GM12878 (cell line): ENCODE measurements around the gene UNC13D.

Experiments used
- BHLHE40 ChIP-seq, 2 experiments: fragments of 450-650 bp in 1 of 2; IDR thresholded peaks; 2 replicates each; pipeline ENCODE4 v1.6.1; 2011 to 2017; ENCODE audit warnings: low read depth in 2 of 2, borderline replicate concordance in 1 of 2, improper control_type of control experiment in 1 of 2, low read length in 1 of 2, mild to moderate bottlenecking in 1 of 2
- CBFB ChIP-seq: IDR thresholded peaks from 2 replicates; pipeline ENCODE4 v1.6.1; 2016; ENCODE audit warnings: antibody characterized with exemption, low read depth
- CHD4 ChIP-seq: fragments of 200-600 bp; sonication (generic); IDR thresholded peaks from 2 replicates; pipeline ENCODE4 v1.6.1; 2016; ENCODE audit warnings: mild to moderate bottlenecking
- E2F4 ChIP-seq: IDR thresholded peaks from 2 replicates; pipeline ENCODE4 v1.6.1; 2012; ENCODE audit warnings: low read depth, low read length, improper control_type of control experiment
- EP300 ChIP-seq, 2 experiments: fragments of 150-350 bp in 1 of 2; IDR thresholded peaks; 2 replicates each; pipeline ENCODE4 v1.6.1; 2011 to 2012; ENCODE audit warnings: low read depth in 2 of 2, low read length in 2 of 2, borderline replicate concordance in 1 of 2, improper control_type of control experiment in 1 of 2, inconsistent platforms in 1 of 2; ENCODE audit not compliant: control insufficient read depth in 1 of 2
- EZH2 ChIP-seq: IDR thresholded peaks from 2 replicates; pipeline ENCODE4 v1.6.1; 2012; ENCODE audit warnings: low read depth, mild to moderate bottlenecking, control low read depth, inconsistent platforms, low read length, borderline replicate concordance; ENCODE audit not compliant: control insufficient read depth
- HCFC1 ChIP-seq: fragments of 150-350 bp; IDR thresholded peaks from 2 replicates; pipeline ENCODE4 v1.6.1; 2014; ENCODE audit warnings: low read length
- HDGF ChIP-seq: fragments of 450-650 bp; IDR thresholded peaks from 2 replicates; pipeline ENCODE4 v1.6.1; 2016; ENCODE audit warnings: antibody characterized with exemption
- MYB ChIP-seq: fragments of 150-350 bp; IDR thresholded peaks from 2 replicates; pipeline ENCODE4 v1.6.1; 2014; ENCODE audit warnings: mild to moderate bottlenecking, low read depth, low read length, borderline replicate concordance
- POLR2AphosphoS5 ChIP-seq: IDR thresholded peaks from 2 replicates; pipeline ENCODE4 v1.6.1; 2011; ENCODE audit warnings: mild to moderate bottlenecking, low read length, inconsistent platforms
- REST ChIP-seq: IDR thresholded peaks from 2 replicates; pipeline ENCODE4 v1.6.1; 2012; ENCODE audit warnings: mild to moderate bottlenecking, low read depth, low read length
- SIN3A ChIP-seq: IDR thresholded peaks from 2 replicates; pipeline ENCODE4 v1.6.1; 2012; ENCODE audit warnings: low read depth, low read length, improper control_type of control experiment
- TF ChIP-seq, protein P1 (sequence below), 3 experiments: IDR thresholded peaks in 2 of 3; conservative IDR thresholded peaks in 1 of 3; 2 replicates each; pipeline ENCODE4 v1.5.1; 2011; ENCODE audit warnings: low read depth in 3 of 3, low read length in 3 of 3, mild to moderate bottlenecking in 3 of 3, control low read depth in 2 of 3, moderate library complexity in 2 of 3, inconsistent platforms in 1 of 3, mixed read lengths in 1 of 3; ENCODE audit not compliant: control insufficient read depth in 2 of 3, insufficient read depth in 1 of 3; ENCODE audit errors: extremely low read depth in 1 of 3
- TF ChIP-seq, protein P2 (sequence below): fragments of 450-650 bp; IDR thresholded peaks from 2 replicates; pipeline ENCODE4 v1.6.1; 2017; ENCODE audit warnings: mild to moderate bottlenecking

DNA sequence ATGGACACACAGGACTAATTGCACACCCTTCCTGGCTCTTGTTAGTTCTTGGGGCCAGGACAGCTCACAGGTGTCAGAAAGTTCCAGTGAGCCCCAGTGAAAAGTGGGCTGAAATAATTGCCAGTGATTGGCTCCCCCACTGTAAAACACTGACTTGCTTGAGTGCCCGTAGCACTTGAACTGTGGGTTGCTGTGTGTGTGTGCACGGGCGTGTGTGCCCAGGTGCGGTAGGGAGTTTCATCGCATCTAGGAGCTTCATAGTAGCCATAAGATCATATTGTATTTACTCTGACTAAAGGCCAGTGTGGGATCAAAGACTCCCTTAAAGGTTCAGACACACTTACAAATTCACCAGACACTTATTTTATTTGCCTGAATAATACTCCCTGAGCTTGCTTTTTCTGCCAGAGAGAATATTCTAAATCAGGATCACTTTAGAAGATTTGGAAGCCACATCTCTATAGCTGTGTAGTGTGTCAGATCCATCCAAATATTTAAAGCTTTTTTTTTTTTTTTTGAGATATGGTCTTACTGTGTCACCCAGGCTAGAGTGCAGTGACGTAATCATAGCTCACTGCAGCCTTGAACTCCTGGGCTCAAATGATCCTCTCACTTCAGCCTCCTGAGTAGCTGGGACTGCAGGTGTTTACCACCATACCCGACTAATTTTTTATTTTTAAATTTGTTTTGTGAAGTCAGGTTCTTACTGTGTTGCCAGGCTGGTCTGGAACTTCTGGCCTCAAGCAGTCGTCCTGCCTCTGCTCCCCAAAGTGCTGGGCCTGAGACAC lies 48.2 kb downstream of the UNC13D start:
- TF ChIP-seq REST (no peak), BHLHE40 (IDR thresholded peaks at IDR 0.05; ENCODE audit: borderline replicate concordance in 1 of 2, low read depth in 2 of 2, low read length in 1 of 2) (no peak), EZH2 (no peak), E2F4 (no peak), CBFB (no peak), SIN3A (no peak), MYB (no peak), EP300 (IDR thresholded peaks at IDR 0.05; ENCODE audit: borderline replicate concordance in 1 of 2, control insufficient read depth in 1 of 2, low read depth in 2 of 2, low read length in 2 of 2) (no peak), HDGF (no peak), POLR2AphosphoS5 (no peak), HCFC1 (no peak), CHD4 (no peak)
- TF ChIP-seq, protein P1, sequence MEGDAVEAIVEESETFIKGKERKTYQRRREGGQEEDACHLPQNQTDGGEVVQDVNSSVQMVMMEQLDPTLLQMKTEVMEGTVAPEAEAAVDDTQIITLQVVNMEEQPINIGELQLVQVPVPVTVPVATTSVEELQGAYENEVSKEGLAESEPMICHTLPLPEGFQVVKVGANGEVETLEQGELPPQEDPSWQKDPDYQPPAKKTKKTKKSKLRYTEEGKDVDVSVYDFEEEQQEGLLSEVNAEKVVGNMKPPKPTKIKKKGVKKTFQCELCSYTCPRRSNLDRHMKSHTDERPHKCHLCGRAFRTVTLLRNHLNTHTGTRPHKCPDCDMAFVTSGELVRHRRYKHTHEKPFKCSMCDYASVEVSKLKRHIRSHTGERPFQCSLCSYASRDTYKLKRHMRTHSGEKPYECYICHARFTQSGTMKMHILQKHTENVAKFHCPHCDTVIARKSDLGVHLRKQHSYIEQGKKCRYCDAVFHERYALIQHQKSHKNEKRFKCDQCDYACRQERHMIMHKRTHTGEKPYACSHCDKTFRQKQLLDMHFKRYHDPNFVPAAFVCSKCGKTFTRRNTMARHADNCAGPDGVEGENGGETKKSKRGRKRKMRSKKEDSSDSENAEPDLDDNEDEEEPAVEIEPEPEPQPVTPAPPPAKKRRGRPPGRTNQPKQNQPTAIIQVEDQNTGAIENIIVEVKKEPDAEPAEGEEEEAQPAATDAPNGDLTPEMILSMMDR (IDR thresholded peaks at IDR 0.05 in 2 of 3, conservative IDR thresholded peaks at IDR 0.05 in 1 of 3; ENCODE audit: control insufficient read depth in 2 of 3, extremely low read depth in 1 of 3, insufficient read depth in 1 of 3, low read depth in 3 of 3, low read length in 3 of 3): no peak
- TF ChIP-seq, protein P2, sequence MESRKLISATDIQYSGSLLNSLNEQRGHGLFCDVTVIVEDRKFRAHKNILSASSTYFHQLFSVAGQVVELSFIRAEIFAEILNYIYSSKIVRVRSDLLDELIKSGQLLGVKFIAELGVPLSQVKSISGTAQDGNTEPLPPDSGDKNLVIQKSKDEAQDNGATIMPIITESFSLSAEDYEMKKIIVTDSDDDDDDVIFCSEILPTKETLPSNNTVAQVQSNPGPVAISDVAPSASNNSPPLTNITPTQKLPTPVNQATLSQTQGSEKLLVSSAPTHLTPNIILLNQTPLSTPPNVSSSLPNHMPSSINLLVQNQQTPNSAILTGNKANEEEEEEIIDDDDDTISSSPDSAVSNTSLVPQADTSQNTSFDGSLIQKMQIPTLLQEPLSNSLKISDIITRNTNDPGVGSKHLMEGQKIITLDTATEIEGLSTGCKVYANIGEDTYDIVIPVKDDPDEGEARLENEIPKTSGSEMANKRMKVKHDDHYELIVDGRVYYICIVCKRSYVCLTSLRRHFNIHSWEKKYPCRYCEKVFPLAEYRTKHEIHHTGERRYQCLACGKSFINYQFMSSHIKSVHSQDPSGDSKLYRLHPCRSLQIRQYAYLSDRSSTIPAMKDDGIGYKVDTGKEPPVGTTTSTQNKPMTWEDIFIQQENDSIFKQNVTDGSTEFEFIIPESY: no peak
